C4-2B (cell line): ENCODE measurements around the gene CBX3.
"Not testable (repeated sequence)": the region's sequence is repeated elsewhere in the genome, so short reads cannot be mapped to it uniquely, and the experiment has no call there.

ENCODE experiments used
- H3K27ac ChIP-seq: fragments of 450-650 bp; 2 replicates; pipeline ENCODE4 v1.5.1; 2017
- ZFX ChIP-seq: fragments of 450-650 bp; IDR thresholded peaks from 2 replicates; pipeline ENCODE4 v1.6.1; 2017
- TF ChIP-seq, protein P1 (sequence below): fragments of 450-650 bp; conservative IDR thresholded peaks from 2 replicates; pipeline ENCODE4 v1.5.1; 2017; ENCODE audit warnings: mild to moderate bottlenecking

Gene CBX3

GRCh38 chr7:26183545-26184280 is 17.8 kb upstream of the CBX3 start:
- no peak overlapping the region for H3K27ac ChIP-seq
- TF ChIP-seq ZFX = no peak
- TF ChIP-seq, protein P1, sequence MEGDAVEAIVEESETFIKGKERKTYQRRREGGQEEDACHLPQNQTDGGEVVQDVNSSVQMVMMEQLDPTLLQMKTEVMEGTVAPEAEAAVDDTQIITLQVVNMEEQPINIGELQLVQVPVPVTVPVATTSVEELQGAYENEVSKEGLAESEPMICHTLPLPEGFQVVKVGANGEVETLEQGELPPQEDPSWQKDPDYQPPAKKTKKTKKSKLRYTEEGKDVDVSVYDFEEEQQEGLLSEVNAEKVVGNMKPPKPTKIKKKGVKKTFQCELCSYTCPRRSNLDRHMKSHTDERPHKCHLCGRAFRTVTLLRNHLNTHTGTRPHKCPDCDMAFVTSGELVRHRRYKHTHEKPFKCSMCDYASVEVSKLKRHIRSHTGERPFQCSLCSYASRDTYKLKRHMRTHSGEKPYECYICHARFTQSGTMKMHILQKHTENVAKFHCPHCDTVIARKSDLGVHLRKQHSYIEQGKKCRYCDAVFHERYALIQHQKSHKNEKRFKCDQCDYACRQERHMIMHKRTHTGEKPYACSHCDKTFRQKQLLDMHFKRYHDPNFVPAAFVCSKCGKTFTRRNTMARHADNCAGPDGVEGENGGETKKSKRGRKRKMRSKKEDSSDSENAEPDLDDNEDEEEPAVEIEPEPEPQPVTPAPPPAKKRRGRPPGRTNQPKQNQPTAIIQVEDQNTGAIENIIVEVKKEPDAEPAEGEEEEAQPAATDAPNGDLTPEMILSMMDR = no peak

DNA sequence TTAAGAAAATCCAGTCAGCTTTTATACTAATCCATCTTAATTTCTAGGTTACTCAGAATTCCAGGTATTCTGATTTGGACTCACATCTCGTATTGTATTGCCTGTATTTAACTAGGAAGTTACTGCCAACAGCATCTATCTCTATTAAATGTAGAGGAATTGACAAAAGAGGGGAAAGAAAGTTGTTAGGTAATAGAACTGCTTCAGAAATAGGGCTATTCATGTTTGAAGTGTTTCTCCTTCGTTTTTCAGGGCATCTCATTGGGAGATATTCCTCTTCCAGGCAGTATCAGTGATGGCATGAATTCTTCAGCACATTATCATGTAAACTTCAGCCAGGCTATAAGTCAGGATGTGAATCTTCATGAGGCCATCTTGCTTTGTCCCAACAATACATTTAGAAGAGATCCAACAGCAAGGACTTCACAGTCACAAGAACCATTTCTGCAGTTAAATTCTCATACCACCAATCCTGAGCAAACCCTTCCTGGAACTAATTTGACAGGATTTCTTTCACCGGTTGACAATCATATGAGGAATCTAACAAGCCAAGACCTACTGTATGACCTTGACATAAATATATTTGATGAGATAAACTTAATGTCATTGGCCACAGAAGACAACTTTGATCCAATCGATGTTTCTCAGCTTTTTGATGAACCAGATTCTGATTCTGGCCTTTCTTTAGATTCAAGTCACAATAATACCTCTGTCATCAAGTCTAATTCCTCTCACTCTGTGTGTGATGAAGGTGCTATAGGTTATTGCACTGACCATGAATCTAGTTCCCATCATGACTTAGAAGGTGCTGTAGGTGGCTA is 17.1 kb upstream of the CBX3 start:
- not testable (repeated sequence) for H3K27ac ChIP-seq

GRCh38 chr7:26185131-26185843 is 16.3 kb upstream of the CBX3 start:
- H3K27ac ChIP-seq = no peak overlapping the region
- TF ChIP-seq ZFX = no peak
- TF ChIP-seq, protein P1 = no peak

GRCh38 chr7:26185844-26186180 is 15.7 kb upstream of the CBX3 start:
- no peak overlapping the region for H3K27ac ChIP-seq
- TF ChIP-seq, protein P1 = no peak
- TF ChIP-seq ZFX = no peak

GRCh38 chr7:26186364-26187311 is 14.9 kb upstream of the CBX3 start:
- TF ChIP-seq, protein P1 = no peak
- TF ChIP-seq ZFX = no peak
- no peak overlapping the region for H3K27ac ChIP-seq

- TF ChIP-seq ZFX = no peak
- TF ChIP-seq, protein P1 = no peak
These were observed 14.0 kb upstream of the CBX3 start for GRCh38 chr7:26187380-26188205.

More at GRCh38 chr7:26187380-26188205, 14.0 kb upstream of the CBX3 start:
- H3K27ac ChIP-seq = no peak overlapping the region
